Measurements from ENCODE around the gene AGK. TPM values are rescaled to one million over a fixed set of nuclear protein-coding genes. Genes with fewer than 3 reads are reported as not detected.

The AGK gene
- total and polyA plus RNA-seq, 4 donors = 13.7 to 39.1 (median 20.9) TPM

DNA sequence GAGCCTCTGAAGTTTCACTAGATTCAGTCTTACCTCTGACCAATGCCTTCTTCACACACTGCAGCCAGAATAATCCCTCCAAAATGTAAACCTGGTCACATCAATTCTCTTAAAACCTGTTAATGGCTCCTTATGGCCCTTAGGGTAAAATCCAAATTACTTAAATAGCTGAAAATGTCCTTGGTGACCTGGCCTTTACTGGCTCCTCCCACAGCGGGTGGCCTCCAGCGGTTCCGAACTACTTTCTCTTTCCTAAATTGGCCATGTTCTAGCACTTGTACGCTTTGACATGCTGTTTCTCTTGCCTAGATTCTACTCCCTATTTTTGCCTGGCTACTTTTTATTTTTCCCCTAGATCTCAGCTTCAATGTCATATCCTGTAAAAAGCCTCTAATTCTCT lies 36.1 kb downstream of the AGK start:
- peaks cover 0 to 1% (median 0%) of the 10 kb centered on the region in 4 donors for H3K36me3 ChIP-seq (ENCODE audit: control insufficient read depth in 4 of 4, insufficient read depth in 4 of 4, low read length in 4 of 4)
- H3K9ac ChIP-seq (ENCODE audit: insufficient read depth in 1 of 2, low read length in 2 of 2) = no peak overlapping the region
- no peak for ATAC-seq (ENCODE audit: insufficient read depth, low FRiP score)
- no peak for DNase-seq
- H3K9me3 ChIP-seq (ENCODE audit: control insufficient read depth in 4 of 4, insufficient read depth in 3 of 4, low read length in 3 of 4) = no peaks in the 10 kb centered on the region
- TF ChIP-seq, protein P1, sequence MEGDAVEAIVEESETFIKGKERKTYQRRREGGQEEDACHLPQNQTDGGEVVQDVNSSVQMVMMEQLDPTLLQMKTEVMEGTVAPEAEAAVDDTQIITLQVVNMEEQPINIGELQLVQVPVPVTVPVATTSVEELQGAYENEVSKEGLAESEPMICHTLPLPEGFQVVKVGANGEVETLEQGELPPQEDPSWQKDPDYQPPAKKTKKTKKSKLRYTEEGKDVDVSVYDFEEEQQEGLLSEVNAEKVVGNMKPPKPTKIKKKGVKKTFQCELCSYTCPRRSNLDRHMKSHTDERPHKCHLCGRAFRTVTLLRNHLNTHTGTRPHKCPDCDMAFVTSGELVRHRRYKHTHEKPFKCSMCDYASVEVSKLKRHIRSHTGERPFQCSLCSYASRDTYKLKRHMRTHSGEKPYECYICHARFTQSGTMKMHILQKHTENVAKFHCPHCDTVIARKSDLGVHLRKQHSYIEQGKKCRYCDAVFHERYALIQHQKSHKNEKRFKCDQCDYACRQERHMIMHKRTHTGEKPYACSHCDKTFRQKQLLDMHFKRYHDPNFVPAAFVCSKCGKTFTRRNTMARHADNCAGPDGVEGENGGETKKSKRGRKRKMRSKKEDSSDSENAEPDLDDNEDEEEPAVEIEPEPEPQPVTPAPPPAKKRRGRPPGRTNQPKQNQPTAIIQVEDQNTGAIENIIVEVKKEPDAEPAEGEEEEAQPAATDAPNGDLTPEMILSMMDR (IDR thresholded peaks at IDR 0.05; ENCODE audit: control extremely low read depth, extremely low read depth) = no peak
- H3K27ac ChIP-seq (ENCODE audit: low read depth in 1 of 2, low read length in 1 of 2) = no peak overlapping the region
- no peaks in the 10 kb centered on the region for H3K27me3 ChIP-seq (ENCODE audit: control insufficient read depth in 3 of 3, insufficient read depth in 3 of 3, low read length in 2 of 3)
- H3K4me1 ChIP-seq (ENCODE audit: control insufficient read depth in 5 of 5, insufficient read depth in 5 of 5, low read length in 5 of 5) = peaks cover 0 to 10% (median 0%) of the 10 kb centered on the region in 5 donors
- H3K4me3 ChIP-seq = no peak overlapping the region
- 93 to 97% methylated on average over 4 of the region's 4 CpGs for WGBS, 2 donors

DNA sequence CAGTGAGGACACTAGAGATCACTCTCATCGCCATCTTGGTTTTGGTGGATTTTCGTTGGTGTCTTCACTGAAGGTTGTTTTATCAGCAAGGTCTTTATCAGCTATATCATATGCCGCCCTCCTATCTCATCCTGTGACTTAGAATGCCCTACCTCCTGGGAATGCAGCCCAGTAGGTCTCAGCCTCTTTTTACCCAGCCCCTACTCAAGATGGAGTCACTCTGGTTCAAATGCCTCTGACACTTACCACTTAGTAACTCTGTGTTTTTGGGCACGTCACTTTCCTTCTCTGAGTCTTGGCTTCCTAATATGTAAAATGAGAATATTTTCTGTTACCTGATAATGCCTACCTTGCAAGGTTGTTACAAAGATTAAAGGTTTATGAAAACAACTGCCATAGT lies 37.7 kb downstream of the AGK start:
- no peak for DNase-seq
- Histone ChIP-seq H3K27ac (ENCODE audit: low read depth in 1 of 2, low read length in 1 of 2) (no peak overlapping the region), H3K27me3 (ENCODE audit: control insufficient read depth in 3 of 3, insufficient read depth in 3 of 3, low read length in 2 of 3) (no peaks in the 10 kb centered on the region), H3K4me1 (ENCODE audit: control insufficient read depth in 5 of 5, insufficient read depth in 5 of 5, low read length in 5 of 5) (peaks cover 0 to 10% (median 0%) of the 10 kb centered on the region in 5 donors), H3K4me3 (no peak overlapping the region), H3K36me3 (ENCODE audit: control insufficient read depth in 4 of 4, insufficient read depth in 4 of 4, low read length in 4 of 4) (peaks cover 0 to 1% (median 0%) of the 10 kb centered on the region in 4 donors), H3K9me3 (ENCODE audit: control insufficient read depth in 4 of 4, insufficient read depth in 3 of 4, low read length in 3 of 4) (no peaks in the 10 kb centered on the region), H3K9ac (ENCODE audit: insufficient read depth in 1 of 2, low read length in 2 of 2) (no peak overlapping the region)
- ATAC-seq (ENCODE audit: insufficient read depth, low FRiP score) = no peak
- TF ChIP-seq, protein P1 (IDR thresholded peaks at IDR 0.05; ENCODE audit: control extremely low read depth, extremely low read depth) = no peak
- WGBS, 2 donors = 94 to 98% methylated on average over 4 of the region's 4 CpGs

GRCh38 chr7:141590071-141590470 lies 38.9 kb downstream of the AGK start:
- Histone ChIP-seq H3K4me1 (ENCODE audit: control insufficient read depth in 5 of 5, insufficient read depth in 5 of 5, low read length in 5 of 5) (peaks cover 0 to 10% (median 0%) of the 10 kb centered on the region in 5 donors), H3K4me3 (no peak overlapping the region), H3K9ac (ENCODE audit: insufficient read depth in 1 of 2, low read length in 2 of 2) (no peak overlapping the region), H3K27ac (ENCODE audit: low read depth in 1 of 2, low read length in 1 of 2) (no peak overlapping the region), H3K9me3 (ENCODE audit: control insufficient read depth in 4 of 4, insufficient read depth in 3 of 4, low read length in 3 of 4) (no peaks in the 10 kb centered on the region), H3K36me3 (ENCODE audit: control insufficient read depth in 4 of 4, insufficient read depth in 4 of 4, low read length in 4 of 4) (peaks cover 0 to 2% (median 0%) of the 10 kb centered on the region in 4 donors), H3K27me3 (ENCODE audit: control insufficient read depth in 3 of 3, insufficient read depth in 3 of 3, low read length in 2 of 3) (no peaks in the 10 kb centered on the region)
- 85 to 98% methylated on average over 3 of the region's 3 CpGs for whole genome bisulfite sequencing, 2 donors
- TF ChIP-seq, protein P1 (IDR thresholded peaks at IDR 0.05; ENCODE audit: control extremely low read depth, extremely low read depth) = no peak
- ATAC-seq (ENCODE audit: insufficient read depth, low FRiP score) (no peak), DNase-seq (no peak)

- Histone ChIP-seq H3K9me3 (ENCODE audit: control insufficient read depth in 4 of 4, insufficient read depth in 3 of 4, low read length in 3 of 4) (no peaks in the 10 kb centered on the region), H3K36me3 (ENCODE audit: control insufficient read depth in 4 of 4, insufficient read depth in 4 of 4, low read length in 4 of 4) (peaks cover 0 to 3% (median 0%) of the 10 kb centered on the region in 4 donors), H3K4me1 (ENCODE audit: control insufficient read depth in 5 of 5, insufficient read depth in 5 of 5, low read length in 5 of 5) (peaks cover 0 to 7% (median 0%) of the 10 kb centered on the region in 5 donors), H3K4me3 (no peak overlapping the region), H3K27ac (ENCODE audit: low read depth in 1 of 2, low read length in 1 of 2) (no peak overlapping the region), H3K27me3 (ENCODE audit: control insufficient read depth in 3 of 3, insufficient read depth in 3 of 3, low read length in 2 of 3) (no peaks in the 10 kb centered on the region), H3K9ac (ENCODE audit: insufficient read depth in 1 of 2, low read length in 2 of 2) (no peak overlapping the region)
- DNase-seq (no peak), ATAC-seq (ENCODE audit: insufficient read depth, low FRiP score) (no peak)
- TF ChIP-seq, protein P1 (IDR thresholded peaks at IDR 0.05; ENCODE audit: control extremely low read depth, extremely low read depth) = no peak
- WGBS, 2 donors = 79 to 95% methylated on average over 3 of the region's 3 CpGs
Observed at GRCh38 chr7:141590666-141591065, 39.5 kb downstream of the AGK start.

All from lung (tissue), 12 donors.